NCI-H2227 (cell line): ENCODE data around the gene POU6F2.

Experiments used
- DNase-seq: peaks from one replicate; lab custom pipeline; 2025; ENCODE audit not compliant: unreplicated experiment; lab: John Stamatoyannopoulos, UW

POU6F2 gene

GRCh38 chr7:39056153-39056552 is 78.4 kb downstream of the POU6F2 start:
- no peak for DNase-seq

- DNase-seq = no peak
Observed at GRCh38 chr7:39062811-39063210, 85.1 kb downstream of the POU6F2 start.

- no peak for DNase-seq
Observed at GRCh38 chr7:39069031-39069430, 91.3 kb downstream of the POU6F2 start.

- peak; percentile 6 for DNase-seq
Observed at GRCh38 chr7:39069896-39070881, 92.5 kb downstream of the POU6F2 start.

GRCh38 chr7:39071116-39071515 is 93.4 kb downstream of the POU6F2 start:
- DNase-seq = no peak

- peak; percentile 74 for DNase-seq
Observed at GRCh38 chr7:39073432-39073831, 95.7 kb downstream of the POU6F2 start.

- DNase-seq = no peak
Observed at GRCh38 chr7:39075210-39075609, 97.5 kb downstream of the POU6F2 start.

- DNase-seq = no peak
Observed at GRCh38 chr7:39083781-39084180, 106.1 kb downstream of the POU6F2 start.

- DNase-seq = no peak
Observed at GRCh38 chr7:39084349-39084748, 106.6 kb downstream of the POU6F2 start.

GRCh38 chr7:39085189-39085588 is 107.5 kb downstream of the POU6F2 start:
- DNase-seq = no peak

GRCh38 chr7:39085590-39086049 is 107.9 kb downstream of the POU6F2 start:
- peak; percentile 73 for DNase-seq

- DNase-seq = no peak
Observed at GRCh38 chr7:39086638-39087360, 109.1 kb downstream of the POU6F2 start.

- no peak for DNase-seq
Observed at GRCh38 chr7:39088730-39089593, 111.3 kb downstream of the POU6F2 start.

- no peak for DNase-seq
Observed at GRCh38 chr7:39091145-39091544, 113.4 kb downstream of the POU6F2 start.

GRCh38 chr7:39091774-39092173 is 114.1 kb downstream of the POU6F2 start:
- no peak for DNase-seq

GRCh38 chr7:39094731-39095130 is 117.0 kb downstream of the POU6F2 start:
- DNase-seq = no peak

- peak; percentile 70 for DNase-seq
Observed at GRCh38 chr7:39095875-39096619, 118.3 kb downstream of the POU6F2 start.

GRCh38 chr7:39098506-39098905 is 120.8 kb downstream of the POU6F2 start:
- DNase-seq = no peak

- no peak for DNase-seq
Observed at GRCh38 chr7:39099146-39099545, 121.4 kb downstream of the POU6F2 start.

- no peak for DNase-seq
Observed at GRCh38 chr7:39100270-39100669, 122.6 kb downstream of the POU6F2 start.
